ENCODE data around the gene ARRDC4.
"Not testable (repeated sequence)": the region's sequence is repeated elsewhere in the genome, so short reads cannot be mapped to it uniquely, and the experiment has no call there.

Gene ARRDC4

GRCh38 chr15:97966246-97966645, 5.7 kb downstream of the ARRDC4 start:
- DNase-seq (ENCODE audit: low spot score) (no peak), FAIRE-seq (no peak)

- FAIRE-seq: no peak
- DNase-seq (ENCODE audit: low spot score): no peak
Measured at GRCh38 chr15:97966924-97967620, 6.6 kb downstream of the ARRDC4 start.

- FAIRE-seq (no peak), DNase-seq (ENCODE audit: low spot score) (no peak)
Measured at GRCh38 chr15:97967881-97968280, 7.4 kb downstream of the ARRDC4 start.

- FAIRE-seq (no peak), DNase-seq (ENCODE audit: low spot score) (no peak)
Measured at GRCh38 chr15:97968380-97968779, 7.9 kb downstream of the ARRDC4 start.

GRCh38 chr15:97972366-97972765, 11.9 kb downstream of the ARRDC4 start:
- DNase-seq (ENCODE audit: low spot score): no peak

GRCh38 chr15:97976129-97976528, 15.6 kb downstream of the ARRDC4 start:
- no peak for FAIRE-seq
- DNase-seq (ENCODE audit: low spot score): no peak

More at GRCh38 chr15:97972366-97972765, 11.9 kb downstream of the ARRDC4 start:
- no peak for FAIRE-seq

GRCh38 chr15:97976766-97977503, 16.4 kb downstream of the ARRDC4 start:
- no peak for DNase-seq (ENCODE audit: low spot score)
- no peak for FAIRE-seq

- FAIRE-seq (no peak), DNase-seq (ENCODE audit: low spot score) (no peak)
Measured at GRCh38 chr15:97977734-97978133, 17.2 kb downstream of the ARRDC4 start.

GRCh38 chr15:97978401-97979139, 18.1 kb downstream of the ARRDC4 start:
- DNase-seq (ENCODE audit: low spot score) (no peak), FAIRE-seq (no peak)

GRCh38 chr15:97979140-97979520, 18.6 kb downstream of the ARRDC4 start:
- no peak for FAIRE-seq
- no peak for DNase-seq (ENCODE audit: low spot score)

- no peak for DNase-seq (ENCODE audit: low spot score)
Measured at GRCh38 chr15:97981058-97981457, 20.6 kb downstream of the ARRDC4 start.

GRCh38 chr15:97981758-97982157, 21.3 kb downstream of the ARRDC4 start:
- no peak for DNase-seq (ENCODE audit: low spot score)
- no peak for FAIRE-seq

More at GRCh38 chr15:97981058-97981457, 20.6 kb downstream of the ARRDC4 start:
- FAIRE-seq: no peak

- no peak for DNase-seq (ENCODE audit: low spot score)
Measured at GRCh38 chr15:97984157-97984556, 23.7 kb downstream of the ARRDC4 start.

GRCh38 chr15:97985979-97986378, 25.5 kb downstream of the ARRDC4 start:
- not testable (repeated sequence) for FAIRE-seq; DNase-seq (ENCODE audit: low spot score)

More at GRCh38 chr15:97984157-97984556, 23.7 kb downstream of the ARRDC4 start:
- no peak for FAIRE-seq

GRCh38 chr15:97986781-97987180, 26.3 kb downstream of the ARRDC4 start:
- DNase-seq (ENCODE audit: low spot score): no peak
- no peak for FAIRE-seq

- no peak for DNase-seq (ENCODE audit: low spot score)
- FAIRE-seq: no peak
Measured at GRCh38 chr15:97989299-97989698, 28.8 kb downstream of the ARRDC4 start.

- FAIRE-seq (no peak), DNase-seq (ENCODE audit: low spot score) (no peak)
Measured at GRCh38 chr15:97991972-97992541, 31.6 kb downstream of the ARRDC4 start.

GRCh38 chr15:97992823-97993222, 32.3 kb downstream of the ARRDC4 start:
- FAIRE-seq (no peak), DNase-seq (ENCODE audit: low spot score) (no peak)

GRCh38 chr15:97993310-97993738, 32.8 kb downstream of the ARRDC4 start:
- FAIRE-seq (no peak), DNase-seq (ENCODE audit: low spot score) (no peak)

- FAIRE-seq (no peak), DNase-seq (ENCODE audit: low spot score) (no peak)
Measured at GRCh38 chr15:97994236-97994635, 33.7 kb downstream of the ARRDC4 start.

- FAIRE-seq (no peak), DNase-seq (ENCODE audit: low spot score) (no peak)
Measured at GRCh38 chr15:97995192-97995591, 34.7 kb downstream of the ARRDC4 start.

All from urothelium cell line (cell line).